A673 (cell line): ENCODE results near the gene ITGA6. TPM values are rescaled to one million over a fixed set of nuclear protein-coding genes. Genes with fewer than 3 reads are reported as not detected.

Experiments used
- BruUV-seq: library from RNA; stranded (reverse); fragments of 400-500 nt; replicated peaks from 2 replicates; lab custom pipeline; 2021; lab: Mats Ljungman, UMichigan
- CTCF ChIA-PET: fragments of 300-600 bp; sonication (Branson Sonifier 250); formaldehyde crosslinking; loops from one replicate; lab custom pipeline; 2022; ENCODE audit warnings: antibody characterized with exemption; lab: Charles Lee
- POLR2A ChIA-PET: fragments of 300-600 bp; sonication (Branson Sonifier 250); formaldehyde crosslinking; loops from one replicate; lab custom pipeline; 2022; ENCODE audit warnings: antibody characterized with exemption; ENCODE audit not compliant: low non-redundant PET; lab: Charles Lee
- DNase-seq: peaks from one replicate; pipeline ENCODE4 v3.0.0-alpha.2; 2015; ENCODE audit warnings: low spot score
- H3K27ac ChIP-seq: fragments of 200-600 bp; sonication (generic); 2 replicates; pipeline ENCODE4 v1.5.1; 2016; ENCODE audit warnings: mixed run types, low read depth, mild to moderate bottlenecking, mixed read lengths, antibody characterized with exemption, low read length; ENCODE audit not compliant: poor library complexity, severe bottlenecking
- H3K27me3 ChIP-seq: fragments of 200-600 bp; sonication (generic); replicated peaks from 2 replicates; pipeline ENCODE4 v1.6.1; 2017; ENCODE audit warnings: mixed run types, low read depth, mild to moderate bottlenecking, mixed read lengths, antibody characterized with exemption, low read length; ENCODE audit not compliant: insufficient read depth, poor library complexity
- H3K36me3 ChIP-seq: fragments of 200-600 bp; sonication (generic); 2 replicates; pipeline ENCODE4 v1.6.1; 2016; ENCODE audit warnings: mixed run types, mild to moderate bottlenecking, mixed read lengths, antibody characterized with exemption, low read length; ENCODE audit not compliant: insufficient read depth, poor library complexity, severe bottlenecking
- H3K4me1 ChIP-seq: fragments of 200-600 bp; sonication (generic); 2 replicates; pipeline ENCODE4 v1.6.1; 2017; ENCODE audit warnings: mixed run types, mild to moderate bottlenecking, mixed read lengths, antibody characterized with exemption, low read length; ENCODE audit not compliant: insufficient read depth, poor library complexity, severe bottlenecking
- H3K4me3 ChIP-seq: fragments of 200-600 bp; sonication (generic); 2 replicates; pipeline ENCODE4 v1.5.1; 2016; ENCODE audit warnings: low read depth, mixed run types, mild to moderate bottlenecking, mixed read lengths, low read length; ENCODE audit not compliant: poor library complexity, severe bottlenecking
- H3K9me3 ChIP-seq: fragments of 200-600 bp; sonication (generic); 2 replicates; pipeline ENCODE4 v1.6.1; 2016; ENCODE audit warnings: mixed run types, low read depth, mild to moderate bottlenecking, mixed read lengths, antibody characterized with exemption, low read length; ENCODE audit not compliant: poor library complexity, severe bottlenecking
- CTCF ChIP-seq: fragments of 300-800, 200-600 bp; sonication (generic); conservative IDR thresholded peaks from 2 replicates; pipeline ENCODE4 v1.5.1; 2017; ENCODE audit warnings: low read depth, mild to moderate bottlenecking, antibody characterized with exemption, low read length, moderate library complexity, mixed read lengths
- EZH2 ChIP-seq: fragments of 200-600 bp; sonication (generic); IDR thresholded peaks from 2 replicates; pipeline ENCODE4 v1.6.1; 2017; ENCODE audit warnings: borderline replicate concordance, low read depth, mild to moderate bottlenecking, mixed read lengths, antibody characterized with exemption, low read length; ENCODE audit not compliant: poor library complexity, severe bottlenecking
- intact Hi-C: fragments of 100-400 bp; cut with micrococcal nuclease; formaldehyde crosslinking; loops from one replicate; pipeline ENCODE4 v1.10.0; 2022; ENCODE audit not compliant: unreplicated experiment
- total RNA-seq: library from RNA; stranded (reverse); gene quantifications from 2 replicates; pipeline ENCODE4 v1.2.3, GENCODE V29; 2021

The ITGA6 gene
- total RNA-seq, 1 experiment from 2014 or later = 7.7 TPM

GRCh38 chr2:172408143-172408766 is 19.1 kb upstream of the ITGA6 start:
- no peak for DNase-seq
- no TSS peak for BruUV-seq
- H3K36me3 ChIP-seq = no peaks in the 10 kb centered on the region
- no peak overlapping the region for H3K27ac ChIP-seq
- no peaks in the 10 kb centered on the region for H3K9me3 ChIP-seq
- intact Hi-C loops = no loop called here
- TF ChIP-seq EZH2 = no peak
- TF ChIP-seq CTCF = no peak
- H3K4me3 ChIP-seq = no peak overlapping the region
- CTCF ChIA-PET = interaction anchor here (0.6 kb wide), 1 partner anchor 130 kb away, joined by 4 read pairs; no protein-coding TSS in a partner anchor
- H3K4me1 ChIP-seq = no peaks in the 10 kb centered on the region
- H3K27me3 ChIP-seq = no peaks in the 10 kb centered on the region
- POLR2A ChIA-PET = no interaction called here

- CTCF ChIA-PET = no interaction called here
- Histone ChIP-seq H3K27me3 (no peaks in the 10 kb centered on the region), H3K27ac (no peak overlapping the region), H3K9me3 (no peaks in the 10 kb centered on the region), H3K36me3 (no peaks in the 10 kb centered on the region), H3K4me1 (no peaks in the 10 kb centered on the region), H3K4me3 (no peak overlapping the region)
- no peak for DNase-seq
- TF ChIP-seq CTCF (no peak), EZH2 (no peak)
- no TSS peak for BruUV-seq
- intact Hi-C loops = no loop called here
- POLR2A ChIA-PET = no interaction called here
Observed at GRCh38 chr2:172409042-172409441, 18.3 kb upstream of the ITGA6 start.

- no peak for DNase-seq
- H3K4me1 ChIP-seq = no peaks in the 10 kb centered on the region
- H3K36me3 ChIP-seq = no peaks in the 10 kb centered on the region
- no peaks in the 10 kb centered on the region for H3K9me3 ChIP-seq
- CTCF ChIA-PET = no interaction called here
- TF ChIP-seq CTCF (no peak), EZH2 (no peak)
- no peak overlapping the region for H3K4me3 ChIP-seq
- no peak overlapping the region for H3K27ac ChIP-seq
- intact Hi-C loops = no loop called here
- H3K27me3 ChIP-seq = no peaks in the 10 kb centered on the region
- POLR2A ChIA-PET = no interaction called here
- no TSS peak for BruUV-seq
Observed at GRCh38 chr2:172412984-172413492, 14.3 kb upstream of the ITGA6 start.
